Peyer's patch (tissue), 4 donors: ENCODE data around the gene LRRIQ1. TPM values are rescaled to one million over a fixed set of nuclear protein-coding genes. Genes with fewer than 3 reads are reported as not detected.

Source experiments
- DNase-seq, 3 donors: peaks; one replicate each; pipeline ENCODE4 v3.0.0-alpha.2; 2017 to 2019
- H3K27ac ChIP-seq, 4 donors: fragments of 200-600 bp; sonication (generic); one replicate each; pipeline ENCODE4 v1.5.1; 2016 to 2019
- H3K27me3 ChIP-seq, 2 donors: fragments of 200-600 bp; sonication (generic); one replicate each; pipeline ENCODE4 v1.5.1; 2019
- H3K36me3 ChIP-seq, 3 donors: fragments of 200-600 bp; sonication (generic); one replicate each; pipeline ENCODE4 v1.5.1; 2016 to 2019
- H3K4me1 ChIP-seq, 4 donors: fragments of 200-600 bp; sonication (generic); one replicate each; pipeline ENCODE4 v1.5.1; 2016 to 2019
- H3K4me3 ChIP-seq, 4 donors: fragments of 200-600 bp; sonication (generic); 1 replicate in 3 of 4; 2 replicates in 1 of 4; pipeline ENCODE4 v1.5.1; 2016 to 2019; ENCODE audit warnings: mild to moderate bottlenecking in 1 of 4
- H3K9me3 ChIP-seq, 4 donors: fragments of 200-600 bp; sonication (generic); one replicate each; pipeline ENCODE4 v1.5.1; 2016 to 2019; ENCODE audit warnings: mild to moderate bottlenecking in 1 of 4
- CTCF ChIP-seq, 6 experiments: fragments of 450-650 bp in 4 of 6; fragments of 200-600 bp in 2 of 6; sonication (generic) in 1 of 6; IDR thresholded peaks; one replicate each; pipeline ENCODE4 v1.5.1; 2017 to 2019; ENCODE audit warnings: antibody characterized with exemption in 6 of 6, mild to moderate bottlenecking in 3 of 6, moderate library complexity in 1 of 6
- POLR2A ChIP-seq, 2 donors: fragments of 450-650 bp; IDR thresholded peaks; one replicate each; pipeline ENCODE4 v1.5.1; 2017; ENCODE audit warnings: antibody characterized with exemption in 2 of 2, mild to moderate bottlenecking in 2 of 2, moderate library complexity in 2 of 2
- total RNA-seq, 4 donors: library from RNA; depleted of rRNA; stranded (reverse); fragments of >200 nt; gene quantifications; one replicate each; pipeline ENCODE4 v1.1.0, GENCODE V29; 2016

LRRIQ1 gene
- total RNA-seq, 4 donors from 2014 or later = not detected

- H3K4me3 ChIP-seq = no peak overlapping the region
- H3K36me3 ChIP-seq = no peaks in the 10 kb centered on the region
- TF ChIP-seq POLR2A (IDR thresholded peaks at IDR 0.05) (no peak), CTCF (IDR thresholded peaks at IDR 0.05) (peak in 3 of 6 experiments; percentile 5 to 15 (median 11))
- no peaks in the 10 kb centered on the region for H3K4me1 ChIP-seq
- no peak overlapping the region for H3K27ac ChIP-seq
- no peaks in the 10 kb centered on the region for H3K9me3 ChIP-seq
- no peak for DNase-seq
- H3K27me3 ChIP-seq = no peaks in the 10 kb centered on the region
These were observed 40.7 kb downstream of the LRRIQ1 start for GRCh38 chr12:85076688-85077430.

- no peak overlapping the region for H3K27ac ChIP-seq
- no peaks in the 10 kb centered on the region for H3K4me1 ChIP-seq
- no peaks in the 10 kb centered on the region for H3K27me3 ChIP-seq
- no peaks in the 10 kb centered on the region for H3K9me3 ChIP-seq
- no peak overlapping the region for H3K4me3 ChIP-seq
- no peaks in the 10 kb centered on the region for H3K36me3 ChIP-seq
- TF ChIP-seq CTCF (IDR thresholded peaks at IDR 0.05) (no peak), POLR2A (IDR thresholded peaks at IDR 0.05) (no peak)
- no peak for DNase-seq
These were observed 48.9 kb downstream of the LRRIQ1 start for GRCh38 chr12:85085066-85085465.

- Histone ChIP-seq H3K27me3 (no peaks in the 10 kb centered on the region), H3K4me1 (no peaks in the 10 kb centered on the region), H3K27ac (no peak overlapping the region), H3K36me3 (no peaks in the 10 kb centered on the region), H3K4me3 (no peak overlapping the region), H3K9me3 (no peaks in the 10 kb centered on the region)
- TF ChIP-seq POLR2A (IDR thresholded peaks at IDR 0.05) (no peak), CTCF (IDR thresholded peaks at IDR 0.05) (no peak)
- DNase-seq = no peak
These were observed 53.6 kb downstream of the LRRIQ1 start for GRCh38 chr12:85089792-85090191.

GRCh38 chr12:85092814-85093370, 56.7 kb downstream of the LRRIQ1 start:
- Histone ChIP-seq H3K27me3 (no peaks in the 10 kb centered on the region), H3K9me3 (no peaks in the 10 kb centered on the region), H3K4me1 (no peaks in the 10 kb centered on the region), H3K36me3 (no peaks in the 10 kb centered on the region), H3K4me3 (no peak overlapping the region), H3K27ac (no peak overlapping the region)
- no peak for DNase-seq
- no peak for TF ChIP-seq CTCF (IDR thresholded peaks at IDR 0.05)
- TF ChIP-seq POLR2A (IDR thresholded peaks at IDR 0.05) = no peak

- Histone ChIP-seq H3K4me3 (no peak overlapping the region), H3K4me1 (no peaks in the 10 kb centered on the region), H3K27me3 (no peaks in the 10 kb centered on the region), H3K27ac (no peak overlapping the region), H3K36me3 (no peaks in the 10 kb centered on the region), H3K9me3 (no peaks in the 10 kb centered on the region)
- no peak for DNase-seq
- TF ChIP-seq CTCF (IDR thresholded peaks at IDR 0.05) = no peak
- no peak for TF ChIP-seq POLR2A (IDR thresholded peaks at IDR 0.05)
These were observed 59.4 kb downstream of the LRRIQ1 start for GRCh38 chr12:85095501-85095900.
